HG03565 (cell line): ENCODE results near the gene STMN1.
A peak's percentile ranks its signal among the peaks of the same experiment; 100 is the strongest.

Experiments used
- ATAC-seq: cut with Tn5 transposase; IDR thresholded peaks from one replicate; pipeline ENCODE4 v1.9.1; 2021; ENCODE audit warnings: mild to moderate bottlenecking, moderate library complexity; ENCODE audit not compliant: unreplicated experiment

STMN1 gene

GRCh38 chr1:25871704-25872494 is 34.3 kb downstream of the STMN1 start:
- no peak for ATAC-seq

GRCh38 chr1:25871086-25871703 is 35.0 kb downstream of the STMN1 start:
- ATAC-seq: no peak

GRCh38 chr1:25870614-25871013 is 35.6 kb downstream of the STMN1 start:
- ATAC-seq: no peak

- ATAC-seq: no peak
These were observed 36.2 kb downstream of the STMN1 start for GRCh38 chr1:25869909-25870606.

- no peak for ATAC-seq
These were observed 38.8 kb downstream of the STMN1 start for GRCh38 chr1:25867210-25867991.

- ATAC-seq: no peak
These were observed 39.9 kb downstream of the STMN1 start for GRCh38 chr1:25866288-25866687.

GRCh38 chr1:25864434-25864833 is 41.8 kb downstream of the STMN1 start:
- no peak for ATAC-seq

GRCh38 chr1:25863486-25864262 is 42.5 kb downstream of the STMN1 start:
- no peak for ATAC-seq

- ATAC-seq: no peak
These were observed 43.3 kb downstream of the STMN1 start for GRCh38 chr1:25862785-25863485.

- ATAC-seq: no peak
These were observed 44.6 kb downstream of the STMN1 start for GRCh38 chr1:25861316-25862286.

- peak; percentile 71 for ATAC-seq
These were observed 47.1 kb downstream of the STMN1 start, which contains the start of gene AUNIP for GRCh38 chr1:25858906-25859789. TSS of gene AUNIP (minus strand) at chr1:25859457. CDS start at chr1:25859357, 100 bp downstream.

GRCh38 chr1:25858494-25858893 is 47.7 kb downstream of the STMN1 start:
- no peak for ATAC-seq

- no peak for ATAC-seq
These were observed 49.4 kb downstream of the STMN1 start for GRCh38 chr1:25856856-25857255.

GRCh38 chr1:25854554-25854953 is 51.7 kb downstream of the STMN1 start:
- no peak for ATAC-seq
